ENCODE results near the gene LPCAT1. TPM values are rescaled to one million over a fixed set of nuclear protein-coding genes. Genes with fewer than 3 reads are reported as not detected.

Gene LPCAT1
- total RNA-seq, 2 donors from 2014 or later: 17.5 to 22.7 TPM

DNA sequence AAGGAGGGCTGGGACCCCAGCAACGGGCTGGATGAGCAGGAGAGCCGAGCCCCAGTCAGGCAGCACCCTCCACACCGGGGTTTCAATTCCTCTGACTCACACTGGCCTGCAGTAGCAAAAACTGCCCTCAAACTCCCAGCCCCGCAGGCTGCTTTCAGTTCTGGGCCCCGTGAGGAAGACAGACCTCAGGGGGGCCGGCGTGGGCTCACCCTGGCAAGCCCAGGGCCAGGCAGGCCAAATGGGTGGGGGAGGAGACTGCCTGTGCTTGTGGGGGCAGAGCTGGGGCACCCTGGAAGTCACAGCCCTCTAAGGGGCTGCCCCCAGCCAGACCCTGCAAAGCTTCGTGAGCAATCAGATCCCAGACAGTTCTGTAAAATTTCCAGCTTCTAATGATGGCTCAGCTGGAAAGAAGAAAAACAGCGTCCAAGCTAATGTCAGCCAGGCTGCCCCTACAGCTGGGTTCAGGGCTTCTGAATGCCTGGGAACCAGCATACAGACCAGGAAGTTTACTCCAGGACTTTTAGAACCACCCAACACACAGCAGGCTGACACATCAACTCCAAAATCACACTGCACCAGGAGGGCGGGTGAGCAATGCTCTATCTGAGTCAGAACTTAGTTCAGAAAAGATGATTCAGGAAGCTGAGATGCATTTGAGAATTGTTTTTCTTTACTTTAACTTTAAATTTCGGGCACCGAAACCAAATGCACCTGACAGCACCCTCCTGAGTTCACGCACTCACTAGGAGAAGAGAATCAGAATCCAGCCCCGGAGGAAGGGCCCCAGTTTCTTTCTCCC, 34.7 kb downstream of the LPCAT1 start:
- intact Hi-C loops (cut with DNase I): no loop called here

DNA sequence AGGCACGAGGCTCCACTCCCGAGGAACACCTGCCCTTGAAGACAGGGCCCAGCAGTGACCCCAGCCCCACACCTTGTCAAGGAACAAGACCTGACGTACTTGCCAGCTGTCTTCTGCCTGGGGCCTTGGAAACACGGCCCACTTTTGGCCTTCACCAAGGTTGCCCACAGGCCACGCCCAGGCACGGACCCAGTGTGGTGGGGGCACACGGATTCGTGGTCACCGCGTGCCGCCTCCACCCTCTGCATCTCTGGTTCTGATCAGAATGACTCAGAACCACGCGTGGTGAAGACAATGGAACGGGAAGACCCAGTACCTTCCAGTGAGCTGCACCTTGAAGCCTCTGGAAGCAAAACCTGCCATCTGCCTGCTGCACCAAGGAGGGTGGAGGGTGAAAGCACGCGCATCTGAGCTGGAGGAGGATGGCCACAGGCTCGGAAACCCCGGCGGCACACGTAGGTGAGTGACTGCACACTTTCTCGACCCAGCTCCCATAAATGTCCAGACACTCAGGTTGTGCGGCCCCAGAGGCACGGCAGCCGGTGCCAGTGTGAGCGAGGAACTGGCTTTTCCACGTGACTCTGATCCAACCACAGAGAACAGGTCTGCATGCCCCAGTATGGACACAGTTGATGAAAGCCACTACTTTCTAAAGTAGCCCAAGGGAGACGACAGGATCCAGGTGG, 36.5 kb downstream of the LPCAT1 start:
- intact Hi-C loops (cut with DNase I): no loop called here
- no peak for ATAC-seq

More for the DNA sequence above, 34.7 kb downstream of the LPCAT1 start:
- no peak for DNase-seq
- ATAC-seq: peak in 1 of 2 donors; percentile 20

DNA sequence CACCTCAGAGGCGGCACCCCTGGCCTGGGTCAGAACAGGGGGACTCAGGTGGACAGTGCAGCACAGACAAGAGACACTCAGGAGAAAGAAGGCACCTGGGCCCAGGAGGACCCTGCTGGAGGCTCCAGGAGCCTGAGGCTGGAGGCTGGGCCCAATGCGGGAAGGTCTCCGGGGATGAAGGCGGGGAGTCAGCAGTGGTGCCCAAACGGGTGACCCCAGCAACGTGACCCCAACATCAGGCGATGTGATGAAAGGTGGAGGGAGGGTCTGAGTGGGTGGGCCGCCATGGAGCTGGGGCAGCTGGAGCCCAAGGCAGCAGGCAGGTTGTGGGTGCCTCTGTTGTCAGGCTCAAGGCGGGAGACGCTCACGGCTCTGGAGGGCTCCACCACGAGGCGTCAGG, 37.5 kb downstream of the LPCAT1 start:
- ATAC-seq (no peak), DNase-seq (no peak)
- intact Hi-C loops (cut with DNase I): no loop called here

More for the DNA sequence above, 36.5 kb downstream of the LPCAT1 start:
- DNase-seq: no peak

DNA sequence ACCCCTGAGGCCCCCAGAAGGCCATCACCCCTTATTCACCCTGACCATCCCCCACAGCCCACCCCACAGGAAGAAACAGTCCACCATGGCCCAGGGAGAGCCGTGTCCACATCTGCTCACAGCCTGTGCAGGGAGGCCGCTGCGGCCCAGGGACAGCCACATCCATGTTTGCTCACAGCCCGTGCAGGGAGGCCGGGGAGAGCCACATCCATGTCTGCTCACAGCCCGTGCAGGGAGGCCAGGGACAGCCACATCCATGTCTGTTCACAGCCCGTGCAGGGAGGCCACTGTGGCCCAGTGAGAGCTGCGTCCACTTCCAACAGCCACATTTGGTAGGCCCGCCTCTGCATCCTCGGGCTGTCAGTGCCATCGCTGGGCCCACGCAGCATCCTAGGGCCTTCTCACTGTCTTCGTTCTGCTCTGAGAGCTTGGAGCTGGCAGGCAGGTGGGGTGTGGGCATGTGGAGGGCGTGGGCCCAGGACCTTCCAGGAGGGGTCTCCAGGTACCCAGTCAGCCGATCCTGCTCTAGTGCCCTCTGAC, 38.1 kb downstream of the LPCAT1 start:
- intact Hi-C loops (cut with DNase I): no loop called here
- ATAC-seq (no peak), DNase-seq (no peak)

DNA sequence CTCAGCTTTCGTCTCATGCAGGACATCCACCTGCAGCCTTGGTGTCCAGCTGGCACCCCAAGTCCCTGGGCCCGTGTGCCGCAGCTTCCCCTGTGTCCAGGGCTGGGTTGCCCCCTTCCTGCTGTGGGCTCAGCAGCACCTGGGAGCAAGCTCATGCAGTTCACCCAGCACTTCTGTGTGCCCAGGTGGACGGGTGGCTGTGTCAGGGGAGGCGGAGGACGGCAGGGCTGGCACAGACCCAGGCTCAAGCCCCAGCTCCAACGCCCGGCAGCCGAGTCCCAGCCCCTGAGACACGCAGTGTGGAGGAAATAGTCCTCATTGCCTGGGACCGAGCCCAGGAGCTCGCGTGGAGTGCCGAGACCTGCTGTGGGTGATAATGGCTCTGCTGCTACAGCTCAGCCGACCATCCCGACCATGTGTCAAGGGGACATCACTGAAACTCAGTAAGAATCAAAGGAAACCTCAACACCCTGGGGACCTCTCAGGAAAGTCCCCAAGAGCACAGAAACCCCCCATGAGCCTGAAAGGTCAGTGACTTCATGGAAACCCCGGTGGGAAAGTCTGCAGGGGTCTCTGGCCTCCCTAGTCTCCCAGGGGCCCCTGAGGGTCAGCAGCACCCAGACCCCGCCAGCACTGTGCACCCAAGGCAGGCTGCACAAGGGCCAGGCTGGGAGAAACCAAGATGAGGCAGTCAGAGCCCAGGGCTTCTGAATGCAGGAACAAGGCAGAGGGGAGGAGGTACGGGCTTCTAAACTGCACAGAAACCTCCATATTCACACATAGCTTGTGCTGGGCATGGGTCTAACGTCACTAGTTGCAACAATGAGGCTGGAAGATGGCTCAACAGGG, 38.8 kb downstream of the LPCAT1 start:
- no peak for ATAC-seq
- DNase-seq: no peak
- intact Hi-C loops (cut with DNase I): no loop called here

DNA sequence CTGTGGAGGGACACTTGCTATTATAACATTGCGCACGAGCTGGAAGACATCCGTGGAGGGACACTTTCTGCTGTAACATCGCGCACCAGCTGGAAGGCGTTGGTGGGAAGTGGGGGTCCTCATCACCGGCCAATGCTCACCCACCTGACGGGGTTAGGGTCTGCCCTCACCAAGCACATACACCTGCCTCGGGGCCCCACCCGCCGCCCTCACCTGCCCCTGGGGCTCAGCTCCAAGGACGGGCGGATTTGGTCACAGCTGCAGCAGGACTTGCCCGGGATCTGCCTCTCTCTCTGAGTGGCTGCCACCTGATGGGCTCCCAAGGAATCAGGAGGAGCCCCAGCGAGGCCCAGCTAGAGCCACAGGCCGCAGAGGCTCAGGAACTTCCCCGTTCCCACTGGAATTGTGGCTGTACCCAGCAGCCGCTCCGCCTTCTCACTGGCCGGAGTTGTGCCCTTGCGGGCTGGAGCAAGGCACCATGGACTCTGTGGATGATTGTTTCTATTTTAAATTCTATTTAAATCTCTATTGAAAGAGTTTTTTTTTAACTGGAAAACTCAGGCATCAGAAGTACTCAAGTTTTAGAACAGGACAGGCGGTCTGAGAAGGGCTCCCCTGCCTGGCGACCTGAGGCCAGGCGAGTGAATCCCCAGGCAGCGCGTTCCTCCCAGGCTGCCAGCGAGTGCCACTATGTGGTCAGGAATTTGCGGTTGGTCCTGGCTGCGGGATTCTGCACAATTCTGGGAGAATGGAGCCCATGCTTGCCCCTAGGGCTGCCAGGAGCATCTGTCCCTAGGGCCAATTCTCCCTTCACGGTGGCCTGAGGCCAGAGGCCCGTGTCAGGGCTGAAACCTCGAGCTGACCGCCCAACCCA, 39.7 kb downstream of the LPCAT1 start:
- ATAC-seq: no peak
- intact Hi-C loops (cut with DNase I): no loop called here
- no peak for DNase-seq

DNA sequence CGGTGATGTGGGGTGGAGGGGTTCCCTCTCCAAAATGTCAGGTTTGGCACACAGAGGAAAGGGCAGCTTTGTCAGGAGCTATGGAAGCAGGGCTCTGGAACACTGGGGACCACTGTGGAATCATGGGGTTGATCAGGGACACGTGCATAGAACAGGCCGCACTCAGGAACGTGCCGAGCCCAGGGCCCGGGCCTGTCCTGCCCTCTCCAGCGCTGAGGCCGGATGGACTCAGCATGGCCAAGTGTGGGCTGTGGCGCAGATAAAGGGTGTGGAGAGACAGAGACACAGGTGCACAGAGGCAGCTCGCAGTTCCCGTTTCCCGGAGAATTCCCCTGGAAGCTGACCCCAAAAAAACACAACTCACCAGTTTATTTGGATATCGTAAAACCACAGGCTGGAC, 40.7 kb downstream of the LPCAT1 start:
- DNase-seq (no peak), ATAC-seq (no peak)
- intact Hi-C loops (cut with DNase I): no loop called here

DNA sequence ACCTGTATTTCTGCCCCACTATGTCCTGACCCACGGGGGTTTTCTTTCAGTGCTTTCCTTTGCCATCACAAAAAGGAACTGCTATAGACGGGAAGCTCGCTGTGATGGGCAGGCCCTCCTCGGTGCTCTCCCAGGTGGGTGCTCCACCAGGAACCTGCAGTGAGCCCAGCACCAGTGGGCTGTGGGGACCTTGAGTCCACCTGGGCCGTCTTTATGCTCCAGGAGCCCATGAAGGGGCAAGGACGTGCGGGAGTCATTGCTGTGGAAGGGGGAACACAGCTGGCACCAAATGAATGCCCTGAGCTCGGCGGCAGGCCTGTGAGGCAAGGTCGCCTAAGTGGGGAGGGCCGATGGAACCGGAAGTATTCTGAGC, 41.8 kb downstream of the LPCAT1 start:
- DNase-seq (no peak), ATAC-seq (no peak)
- intact Hi-C loops (cut with DNase I): no loop called here

DNA sequence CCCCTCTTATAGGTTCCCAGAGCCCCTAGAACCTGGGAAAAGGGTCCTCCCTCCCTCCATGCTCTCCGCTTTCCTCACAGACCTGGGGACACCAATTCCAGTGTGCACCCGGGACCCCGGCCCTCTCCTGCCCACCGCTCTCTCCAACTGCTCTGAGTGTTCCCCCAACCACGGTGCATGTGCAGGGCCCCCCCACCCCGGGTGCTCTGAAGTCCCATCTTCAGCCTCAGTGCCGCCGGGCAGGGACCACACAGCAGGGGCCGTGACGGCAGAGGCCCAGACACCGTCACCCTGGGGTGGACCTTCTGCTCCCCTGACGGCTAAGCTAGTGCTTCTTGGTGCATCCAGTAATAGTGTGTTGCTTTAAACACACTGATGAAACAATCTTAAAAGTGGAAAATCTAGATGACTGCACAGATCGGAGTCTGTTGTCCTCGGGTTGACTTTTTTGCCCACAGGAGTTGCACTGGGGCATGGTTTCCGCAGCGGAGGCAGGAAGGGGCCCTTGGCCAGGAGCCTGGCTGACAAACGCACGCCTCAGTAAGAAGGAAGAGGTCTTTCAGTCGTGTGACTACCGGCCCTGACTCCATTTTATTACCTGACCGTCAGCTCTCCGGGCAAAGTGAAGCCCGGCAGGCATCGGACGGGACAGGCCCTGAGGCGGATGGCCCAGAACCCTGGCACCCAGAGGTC, 42.3 kb downstream of the LPCAT1 start:
- intact Hi-C loops (cut with DNase I): no loop called here
- ATAC-seq (no peak), DNase-seq (no peak)

DNA sequence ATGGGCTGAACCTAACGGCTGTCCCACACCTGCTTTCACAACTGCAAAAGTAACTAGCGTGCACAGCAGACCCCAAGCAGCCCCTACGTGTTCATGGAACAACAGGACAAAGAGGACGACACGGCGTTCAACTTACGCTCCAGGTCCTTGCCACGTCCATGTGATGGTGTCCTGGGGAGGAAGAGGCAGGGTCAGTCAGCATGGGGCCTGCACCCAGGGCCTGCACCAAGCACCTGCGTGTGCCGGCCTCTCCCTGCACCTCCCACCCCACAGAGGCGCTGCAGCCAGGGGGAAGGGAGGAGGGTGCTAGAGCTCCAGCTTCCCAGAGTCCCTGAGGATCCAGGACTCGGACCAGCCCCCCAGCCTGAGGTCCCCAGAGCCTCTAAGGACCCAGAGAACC, 43.0 kb downstream of the LPCAT1 start:
- intact Hi-C loops (cut with DNase I): no loop called here
- DNase-seq (no peak), ATAC-seq (no peak)

DNA sequence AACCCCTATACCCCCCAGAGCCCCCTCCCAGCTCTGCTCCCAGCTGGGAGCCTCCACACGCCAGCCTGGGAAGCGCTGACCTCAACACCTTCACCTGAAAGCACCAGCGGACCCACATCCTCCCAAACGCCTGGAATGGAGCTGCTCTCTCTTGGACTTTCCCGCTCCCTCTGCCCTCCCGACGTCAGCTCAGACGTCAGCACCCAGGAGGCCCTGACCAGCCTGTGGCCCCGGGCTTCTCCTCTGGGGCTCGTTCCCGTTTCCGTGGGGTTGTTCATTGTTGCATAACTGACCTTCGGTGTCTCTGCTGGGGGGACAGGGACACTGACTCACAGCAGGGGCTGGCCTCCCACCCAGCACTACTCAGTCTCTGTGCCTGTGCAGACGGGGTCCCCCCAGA, 43.5 kb downstream of the LPCAT1 start:
- ATAC-seq (peak; percentile 51 to 58), DNase-seq (peak; percentile 64)
- intact Hi-C loops (cut with DNase I): no loop called here

DNA sequence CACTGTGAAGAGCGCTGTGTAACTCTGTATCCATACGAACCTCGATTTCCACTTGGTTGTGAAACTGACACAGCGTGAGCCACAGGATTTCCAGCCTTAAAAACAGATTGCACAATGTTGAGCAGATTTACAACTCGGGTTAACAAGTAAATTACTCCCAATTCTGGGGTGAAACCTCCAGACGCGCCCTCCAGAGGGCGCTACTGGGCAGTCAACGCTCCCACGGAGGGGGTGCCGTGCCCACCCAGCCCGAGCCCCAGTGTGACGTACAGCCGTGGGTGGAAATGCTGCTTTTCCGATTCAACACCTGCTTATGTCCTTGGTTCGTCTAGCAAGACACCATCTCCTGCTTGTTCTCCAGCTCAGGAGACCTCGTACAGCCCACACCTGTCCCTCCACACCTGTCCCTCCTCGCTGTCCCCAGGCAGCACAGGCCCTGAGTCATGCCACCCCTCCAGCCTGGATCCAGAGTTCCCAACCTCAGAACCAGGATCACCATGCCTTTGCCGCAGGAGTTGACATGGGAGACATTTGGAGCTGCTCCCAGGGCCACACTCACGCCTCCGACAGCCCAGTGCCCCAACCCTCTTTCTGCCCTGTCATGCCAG, 44.1 kb downstream of the LPCAT1 start:
- peak; percentile 16 to 56 for ATAC-seq
- intact Hi-C loops (cut with DNase I): loop anchor here in 1 of 2 donors (10.0 kb wide), 1 partner anchor 165 kb away; no protein-coding TSS in a partner anchor
- DNase-seq: no peak

DNA sequence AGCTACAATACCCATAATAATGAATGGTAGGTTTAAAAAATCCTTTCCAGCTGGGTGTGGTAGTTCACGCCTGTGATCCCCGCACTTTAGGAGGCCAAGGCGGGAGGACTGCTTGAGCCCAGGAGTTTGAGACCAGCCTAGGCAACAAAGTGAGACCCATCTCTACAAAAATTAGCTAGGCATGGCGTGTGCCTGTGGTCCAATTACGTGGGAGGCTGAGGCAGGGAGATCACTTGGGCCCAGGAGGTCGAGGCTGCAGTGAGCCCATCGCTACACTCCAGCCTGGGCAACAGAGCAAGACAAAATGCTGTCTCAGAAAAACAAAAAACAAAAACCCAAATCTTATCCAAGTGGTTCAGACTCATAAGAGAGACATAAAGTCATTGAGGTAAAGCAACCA, 44.7 kb downstream of the LPCAT1 start:
- intact Hi-C loops (cut with DNase I): loop anchor here in 1 of 2 donors (10.0 kb wide), 1 partner anchor 166 kb away; no protein-coding TSS in a partner anchor
- no peak for DNase-seq

DNA sequence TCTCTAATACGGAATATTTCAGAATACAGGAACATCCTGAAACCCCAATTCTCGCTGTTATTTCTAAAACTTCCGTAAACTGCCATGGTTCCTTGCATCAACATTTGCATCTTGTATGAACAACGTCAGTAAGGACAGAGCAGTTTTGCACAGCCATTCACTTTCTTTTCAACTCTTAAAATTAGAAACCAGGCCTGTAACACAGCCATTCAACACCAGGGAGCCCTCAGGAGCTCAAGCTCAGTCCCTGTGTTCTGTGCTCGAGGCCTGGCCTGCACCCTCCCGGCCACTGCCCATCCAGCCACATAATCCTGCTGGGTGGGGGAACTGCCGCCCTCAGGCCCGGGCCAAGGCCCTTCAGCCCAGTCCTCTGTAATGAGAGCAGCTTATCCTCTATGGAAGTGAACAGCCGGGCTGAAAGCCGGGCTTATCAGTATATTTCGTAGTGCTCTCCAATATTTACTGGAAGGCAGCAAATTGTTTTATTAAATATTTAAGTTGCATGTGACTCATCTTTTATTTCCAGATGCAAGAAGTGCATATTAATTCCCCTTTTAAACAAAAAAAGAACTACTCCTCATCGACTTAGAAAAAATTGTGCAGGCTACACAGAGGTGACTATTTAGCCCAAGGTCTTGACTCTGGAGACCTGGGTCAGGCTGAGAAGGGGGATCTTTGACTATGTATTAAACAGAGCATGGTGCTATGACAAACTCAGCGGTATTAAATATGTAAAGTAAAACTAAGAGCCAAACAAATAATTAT, 45.3 kb downstream of the LPCAT1 start:
- intact Hi-C loops (cut with DNase I): loop anchor here in 1 of 2 donors (10.0 kb wide), 1 partner anchor 166 kb away; no protein-coding TSS in a partner anchor
- no peak for ATAC-seq
- DNase-seq: no peak

More for the DNA sequence above, 44.7 kb downstream of the LPCAT1 start:
- ATAC-seq: no peak

DNA sequence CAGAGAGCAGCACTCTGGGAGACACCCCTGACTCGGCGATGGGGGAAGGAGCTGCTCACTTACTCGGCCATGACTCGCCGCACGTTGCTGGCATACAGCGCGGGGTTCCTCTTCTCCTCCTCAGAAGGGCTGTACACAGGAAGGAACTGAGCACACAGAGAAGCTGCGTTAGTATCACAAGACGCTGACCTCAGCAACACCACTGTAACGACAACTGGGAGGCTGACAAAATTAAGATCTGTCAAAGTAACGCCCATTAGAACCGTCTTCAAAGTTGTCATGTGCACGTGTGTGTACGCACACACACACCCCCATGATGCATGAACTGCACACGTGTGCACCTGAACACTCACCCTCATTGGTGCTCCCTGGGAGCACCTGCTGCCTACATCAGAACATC, 46.4 kb downstream of the LPCAT1 start:
- peak; percentile 58 for DNase-seq
- peak; percentile 55 to 63 for ATAC-seq
- intact Hi-C loops (cut with DNase I): loop anchor here in 1 of 2 donors (10.0 kb wide), 1 partner anchor 167 kb away; no protein-coding TSS in a partner anchor

DNA sequence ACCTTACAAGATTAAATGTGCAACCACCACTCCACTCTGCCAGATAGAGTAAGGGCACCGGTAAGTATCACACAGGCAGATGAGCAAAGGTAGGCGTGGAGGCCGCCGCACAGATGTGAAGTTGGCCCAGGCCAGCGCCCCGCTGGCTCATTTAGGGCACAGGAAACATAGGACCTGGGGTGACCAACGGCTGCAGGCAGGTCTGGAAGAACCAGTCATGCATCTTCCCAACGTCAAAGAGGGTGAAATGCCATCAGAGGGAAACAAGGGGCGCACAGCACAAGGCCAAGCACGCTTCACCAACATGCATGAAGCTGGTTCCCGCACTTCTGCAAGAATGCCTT, 46.8 kb downstream of the LPCAT1 start:
- no peak for ATAC-seq
- no peak for DNase-seq
- intact Hi-C loops (cut with DNase I): loop anchor here in 1 of 2 donors (10.0 kb wide), 1 partner anchor 168 kb away; no protein-coding TSS in a partner anchor

Measured in left cardiac atrium (tissue), 4 donors.